ENCODE results near the gene SLX4IP.

Gene SLX4IP

GRCh38 chr20:10429443-10429981 lies 5.6 kb upstream of the SLX4IP start:
- no peak for DNase-seq

- no peak for DNase-seq
These were observed 5.1 kb upstream of the SLX4IP start for GRCh38 chr20:10430000-10430466.

GRCh38 chr20:10430704-10431103 lies 4.4 kb upstream of the SLX4IP start:
- no peak for DNase-seq

- no peak for DNase-seq
These were observed 3.0 kb upstream of the SLX4IP start for GRCh38 chr20:10432079-10432478.

GRCh38 chr20:10433014-10433622 lies 2.0 kb upstream of the SLX4IP start:
- no peak for DNase-seq

- peak; percentile 91 for DNase-seq
These were observed 1.3 kb upstream of the SLX4IP start, which contains the start of gene MKKS for GRCh38 chr20:10433623-10434466. MKKS (minus strand) TSS chr20:10434222; CDS start chr20:10413514, 20,708 bp downstream.

GRCh38 chr20:10434467-10434831 lies 656 bp upstream of the SLX4IP start:
- DNase-seq = peak; percentile 86

GRCh38 chr20:10436053-10436699 lies 1.1 kb downstream of the SLX4IP start:
- DNase-seq = no peak

- no peak for DNase-seq
These were observed 3.1 kb downstream of the SLX4IP start for GRCh38 chr20:10438217-10438616.

GRCh38 chr20:10443936-10444335 lies 8.8 kb downstream of the SLX4IP start:
- DNase-seq = no peak

GRCh38 chr20:10445758-10446157 lies 10.7 kb downstream of the SLX4IP start:
- DNase-seq = no peak

- DNase-seq = peak; percentile 67
These were observed 11.9 kb downstream of the SLX4IP start for GRCh38 chr20:10447028-10447427.

GRCh38 chr20:10448270-10449156 lies 13.4 kb downstream of the SLX4IP start:
- DNase-seq = no peak

- DNase-seq = no peak
These were observed 14.2 kb downstream of the SLX4IP start for GRCh38 chr20:10449270-10449669.

GRCh38 chr20:10453241-10453640 lies 18.1 kb downstream of the SLX4IP start:
- peak; percentile 31 for DNase-seq

- DNase-seq = no peak
These were observed 19.1 kb downstream of the SLX4IP start for GRCh38 chr20:10454151-10454750.

GRCh38 chr20:10461495-10461894 lies 26.4 kb downstream of the SLX4IP start:
- no peak for DNase-seq

- DNase-seq = no peak
These were observed 27.4 kb downstream of the SLX4IP start for GRCh38 chr20:10462516-10462915.

- DNase-seq = no peak
These were observed 28.5 kb downstream of the SLX4IP start for GRCh38 chr20:10463622-10464021.

GRCh38 chr20:10465135-10465534 lies 30.0 kb downstream of the SLX4IP start:
- no peak for DNase-seq

- DNase-seq = no peak
These were observed 31.2 kb downstream of the SLX4IP start for GRCh38 chr20:10466325-10466724.

GRCh38 chr20:10466855-10467254 lies 31.8 kb downstream of the SLX4IP start:
- DNase-seq = no peak
